ENCODE results near the gene CRB3. TPM values are rescaled to one million over a fixed set of nuclear protein-coding genes. Genes with fewer than 3 reads are reported as not detected.

Gene CRB3
- total and polyA plus RNA-seq, 2 of the 13 experiments (the other 11 are each of a cell fraction or from before 2014, with no cell fraction given) = 10.6 to 25.6 TPM

GRCh38 chr19:6476155-6476895, 12.3 kb downstream of the CRB3 start (continued):
- TF ChIP-seq KIAA2018 (CRISPR knock-in tag; IDR thresholded peaks at IDR 0.05; ENCODE audit: borderline replicate concordance) = no peak
- TF ChIP-seq ZNF557 (CRISPR knock-in tag; IDR thresholded peaks at IDR 0.05) = no peak
- TF ChIP-seq ZNF337 (CRISPR knock-in tag; IDR thresholded peaks at IDR 0.05; ENCODE audit: borderline replicate concordance, low read depth) = no peak
- no peak for TF ChIP-seq ZNF329 (CRISPR knock-in tag; IDR thresholded peaks at IDR 0.05; ENCODE audit: low read depth)
- TF ChIP-seq MNT (IDR thresholded peaks at IDR 0.05) = no peak
- TF ChIP-seq ELF1 (CRISPR knock-in tag; IDR thresholded peaks at IDR 0.05) = peak; percentile 39; the same call in 1 of the 2 replicates
- peak; percentile 84 for TF ChIP-seq DRAP1 (CRISPR knock-in tag; IDR thresholded peaks at IDR 0.05)
- TF ChIP-seq RFXAP (CRISPR knock-in tag; IDR thresholded peaks at IDR 0.05; ENCODE audit: borderline replicate concordance) = no peak
- no peak for TF ChIP-seq ZNF883 (CRISPR knock-in tag; IDR thresholded peaks at IDR 0.05; ENCODE audit: not compliant biosample characterization)
- 0 out of 2 replicates have a peak, but pooled peaks have one; percentile 20 for TF ChIP-seq ZGPAT (CRISPR knock-in tag; IDR thresholded peaks at IDR 0.05)
- no peak for TF ChIP-seq ZNF44 (CRISPR knock-in tag; IDR thresholded peaks at IDR 0.05)
- no peak for TF ChIP-seq SALL2 (CRISPR knock-in tag; IDR thresholded peaks at IDR 0.05)
- no peak for TF ChIP-seq NFYC (CRISPR knock-in tag; IDR thresholded peaks at IDR 0.05)
- no peak for TF ChIP-seq KLF12 (CRISPR knock-in tag; IDR thresholded peaks at IDR 0.05; ENCODE audit: borderline replicate concordance)
- TF ChIP-seq ZNF441 (CRISPR knock-in tag; IDR thresholded peaks at IDR 0.05; ENCODE audit: borderline replicate concordance) = no peak
- no peak for TF ChIP-seq ZFP1 (CRISPR knock-in tag; IDR thresholded peaks at IDR 0.05)
- TF ChIP-seq ZNF10 (CRISPR knock-in tag; IDR thresholded peaks at IDR 0.05; ENCODE audit: borderline replicate concordance, low read depth) = no peak
- no peak for TF ChIP-seq ATRX (CRISPR knock-in tag; IDR thresholded peaks at IDR 0.05; ENCODE audit: borderline replicate concordance)
- TF ChIP-seq ZNF253 (CRISPR knock-in tag; IDR thresholded peaks at IDR 0.05; ENCODE audit: borderline replicate concordance) = no peak

Measured in HepG2 (cell line).